OCI-M1 (cell line): ENCODE measurements around the gene FBXW10B.
"Not testable (repeated sequence)": the region's sequence is repeated elsewhere in the genome, so short reads cannot be mapped to it uniquely, and the experiment has no call there.

Source experiments
- DNase-seq: peaks from one replicate; lab custom pipeline; 2025; lab: John Stamatoyannopoulos, UW

Gene FBXW10B

DNA sequence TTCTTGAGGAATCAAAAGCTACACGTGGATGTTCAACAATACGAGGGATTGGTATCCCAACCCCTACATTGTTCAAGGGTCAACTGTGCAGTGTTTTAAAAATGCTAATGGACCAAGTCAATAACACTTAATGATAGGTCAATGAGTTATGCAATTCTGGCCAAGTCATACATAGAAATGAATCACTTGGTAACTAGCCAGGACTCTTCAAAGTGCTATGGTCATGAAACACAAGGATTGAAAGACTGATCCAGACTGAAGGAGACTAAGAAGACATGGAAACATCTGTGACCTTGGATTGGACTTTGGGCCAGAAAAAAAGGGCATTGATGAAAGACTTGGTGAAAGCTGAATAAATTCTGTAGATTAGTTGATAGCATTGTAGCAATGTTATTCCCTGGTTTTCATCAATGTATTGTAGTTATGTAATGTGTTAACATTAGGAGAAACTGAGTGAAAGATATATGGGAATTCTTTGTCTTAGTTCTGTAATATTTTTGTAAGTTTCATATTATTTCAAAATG is 11.5 kb upstream of the FBXW10B start:
- not testable (repeated sequence) for DNase-seq

DNA sequence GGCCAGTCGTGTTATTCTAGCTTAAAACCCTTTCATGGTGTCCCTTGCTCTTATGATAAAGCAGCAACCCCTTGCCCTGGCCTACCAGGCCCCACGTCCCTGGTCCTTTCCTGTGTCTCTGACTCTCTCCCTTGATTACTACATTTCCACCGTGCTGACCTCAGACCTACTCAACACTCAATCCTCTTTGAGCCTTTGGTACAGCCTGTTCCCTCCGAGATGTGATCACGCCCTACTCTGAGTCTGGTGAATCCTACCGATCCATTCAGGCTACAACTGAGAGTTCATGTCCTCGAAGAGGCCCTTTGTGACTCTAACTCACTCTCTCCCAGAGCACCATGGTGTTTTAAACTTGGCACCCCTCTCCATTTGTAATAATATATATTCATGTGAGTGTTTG is 10.5 kb upstream of the FBXW10B start:
- not testable (repeated sequence) for DNase-seq

DNA sequence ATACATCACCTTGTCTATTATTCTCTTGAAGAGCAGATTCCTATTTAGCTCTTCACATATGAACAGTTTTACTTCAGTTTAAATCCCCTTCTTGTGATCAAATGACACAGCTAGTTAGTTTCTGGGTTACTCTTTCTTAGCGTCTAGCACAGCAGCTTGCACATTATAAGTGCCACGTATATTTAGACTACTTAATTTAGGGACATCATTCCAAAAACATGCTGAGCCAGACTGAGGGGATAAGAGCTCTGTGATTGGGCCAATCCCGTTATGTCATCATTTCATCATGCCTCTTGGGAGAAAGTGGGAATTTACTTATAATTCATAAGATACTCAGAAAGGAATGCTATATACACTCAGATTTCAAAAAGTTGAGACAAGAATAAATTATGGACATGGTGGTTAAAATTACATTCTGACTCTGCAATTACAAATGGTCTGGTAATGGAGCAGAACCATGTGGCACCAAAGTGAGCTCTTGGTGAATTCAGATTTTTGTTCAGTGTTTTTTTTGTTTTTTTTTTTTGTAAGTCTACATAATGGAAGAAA is 4.2 kb upstream of the FBXW10B start:
- not testable (repeated sequence) for DNase-seq

DNA sequence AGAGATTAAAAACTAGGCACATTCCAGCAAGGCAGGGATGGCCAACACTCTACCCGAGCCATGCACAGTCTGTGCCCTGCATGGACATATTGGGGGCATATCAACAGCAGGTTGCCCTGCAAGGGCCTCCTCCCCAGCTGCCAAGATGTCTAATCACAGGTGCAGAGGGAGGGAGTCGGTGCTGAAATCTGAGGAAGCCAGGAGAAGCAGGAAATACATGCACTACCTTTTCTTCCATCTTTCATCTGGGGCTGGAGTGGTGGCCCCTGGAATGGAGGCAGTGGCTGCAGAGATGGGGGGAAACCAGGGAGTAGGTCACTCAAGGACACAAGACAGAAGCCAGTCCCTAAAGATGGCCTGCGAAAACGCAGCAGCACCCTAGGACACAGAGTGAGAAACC is 3.8 kb upstream of the FBXW10B start:
- not testable (repeated sequence) for DNase-seq

DNA sequence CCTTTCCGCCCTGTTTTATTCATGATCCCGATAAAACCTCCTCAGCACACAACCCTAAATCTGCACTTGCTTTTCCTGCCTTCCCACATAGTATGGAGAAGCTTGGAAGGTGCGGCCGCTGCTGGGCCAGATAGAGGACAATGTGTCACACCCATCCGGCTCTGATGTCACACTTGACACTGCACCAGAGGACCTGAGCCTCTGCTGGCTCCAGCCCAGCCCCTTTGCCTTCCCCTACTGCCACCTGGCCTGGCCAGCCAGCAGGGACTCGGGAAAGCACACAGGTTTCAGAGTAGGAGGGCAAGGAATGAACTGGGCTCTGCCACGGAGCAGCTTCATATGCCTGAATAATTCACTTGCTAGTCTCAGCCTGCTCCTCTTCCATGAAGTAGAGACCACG is 2.6 kb upstream of the FBXW10B start:
- not testable (repeated sequence) for DNase-seq

DNA sequence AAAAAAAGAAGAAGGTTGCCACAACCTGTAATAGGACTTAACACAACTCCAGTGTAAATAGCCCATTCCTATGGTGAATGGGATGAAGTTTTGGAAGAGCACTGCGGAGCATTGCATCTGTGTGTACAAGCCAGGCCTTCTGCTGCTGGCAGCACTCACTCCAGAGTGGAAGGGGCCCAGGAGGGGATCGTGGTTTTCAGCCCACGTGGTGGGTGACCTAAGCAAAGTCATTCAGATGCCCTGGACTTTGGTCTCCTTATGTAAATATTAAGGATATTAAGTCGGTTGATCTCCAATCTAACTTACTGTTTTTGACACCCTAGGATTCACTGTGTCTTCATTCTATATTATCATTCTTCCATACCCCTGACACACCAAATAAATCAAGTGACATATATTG is 2.7 kb downstream of the FBXW10B start:
- DNase-seq: not testable (repeated sequence)

DNA sequence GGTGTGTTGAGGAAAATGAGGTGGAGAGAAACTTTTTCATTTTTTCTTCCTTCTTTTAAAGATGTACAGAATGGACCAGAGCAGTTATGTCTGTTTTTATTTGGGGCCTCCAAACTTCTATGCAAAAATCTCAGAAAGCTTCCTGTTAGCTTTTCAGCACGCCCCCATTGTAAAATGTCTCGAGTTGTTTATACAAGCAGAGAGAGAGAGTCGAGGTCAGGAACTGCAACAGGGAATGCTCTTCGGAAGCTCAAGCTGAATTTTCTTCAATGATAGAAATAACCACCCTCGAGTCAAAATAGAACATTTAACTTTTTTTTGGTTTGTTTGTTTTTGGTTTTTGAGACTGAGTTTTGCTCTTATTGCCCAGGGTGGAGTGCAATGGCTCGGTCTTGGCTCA is 3.7 kb downstream of the FBXW10B start:
- not testable (repeated sequence) for DNase-seq

DNA sequence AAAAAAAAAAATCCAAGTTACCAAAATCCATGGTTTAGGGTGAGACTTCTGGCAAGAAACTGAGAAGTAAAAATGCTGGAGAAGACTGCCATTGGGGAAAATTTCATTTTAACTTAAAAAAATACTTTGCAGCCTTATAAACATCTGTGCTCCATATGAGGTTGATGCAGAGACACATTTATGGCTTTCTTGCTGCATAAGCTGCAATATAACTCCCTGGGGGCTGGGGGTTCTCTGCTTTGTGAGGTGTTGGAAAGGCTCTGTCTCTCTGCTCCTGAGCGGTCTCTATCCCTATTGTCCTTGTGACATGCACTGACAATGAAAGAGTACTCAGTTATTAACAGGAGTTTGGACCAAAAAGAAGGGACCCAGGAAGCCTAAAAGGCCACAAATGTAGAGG is 6.4 kb downstream of the FBXW10B start:
- not testable (repeated sequence) for DNase-seq

DNA sequence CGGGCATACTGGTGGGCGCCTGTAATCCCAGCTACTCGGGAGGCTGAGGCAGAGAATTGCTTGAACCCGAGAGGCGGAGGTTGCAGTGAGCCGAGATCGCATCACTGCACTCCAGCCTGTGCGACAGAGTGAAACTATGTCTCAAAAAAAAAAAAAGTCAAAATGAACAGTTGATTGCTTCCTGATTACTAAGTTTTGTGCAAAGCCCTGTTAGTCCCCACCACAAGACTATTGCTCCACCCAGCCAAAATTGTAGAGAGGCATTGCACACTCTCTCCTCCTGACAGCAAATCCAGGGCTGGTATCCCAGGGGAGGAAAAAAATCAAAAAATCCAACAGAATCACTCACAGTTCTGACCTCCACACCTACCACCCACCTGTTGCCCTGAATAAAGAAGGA is 26.5 kb downstream of the FBXW10B start:
- DNase-seq: not testable (repeated sequence)

DNA sequence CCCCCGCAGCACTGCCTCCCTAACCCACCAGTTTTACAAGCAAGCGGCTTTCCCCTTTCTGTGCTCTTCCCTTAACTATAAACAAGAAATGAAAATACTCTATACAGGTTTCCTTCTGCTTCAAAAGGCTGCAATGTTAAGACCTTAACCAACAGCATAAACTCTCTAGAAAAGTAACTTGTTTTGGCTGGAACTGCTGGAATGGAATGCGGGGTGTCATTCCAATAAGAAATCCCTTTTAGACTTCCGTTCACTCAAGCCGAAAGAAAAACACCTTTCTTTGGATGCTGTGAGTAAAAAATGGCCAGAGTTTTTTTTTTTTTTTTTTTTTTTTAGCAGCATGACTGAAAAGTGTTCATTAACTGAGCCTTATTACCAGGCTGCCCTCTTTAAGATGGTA is 27.5 kb downstream of the FBXW10B start:
- not testable (repeated sequence) for DNase-seq

DNA sequence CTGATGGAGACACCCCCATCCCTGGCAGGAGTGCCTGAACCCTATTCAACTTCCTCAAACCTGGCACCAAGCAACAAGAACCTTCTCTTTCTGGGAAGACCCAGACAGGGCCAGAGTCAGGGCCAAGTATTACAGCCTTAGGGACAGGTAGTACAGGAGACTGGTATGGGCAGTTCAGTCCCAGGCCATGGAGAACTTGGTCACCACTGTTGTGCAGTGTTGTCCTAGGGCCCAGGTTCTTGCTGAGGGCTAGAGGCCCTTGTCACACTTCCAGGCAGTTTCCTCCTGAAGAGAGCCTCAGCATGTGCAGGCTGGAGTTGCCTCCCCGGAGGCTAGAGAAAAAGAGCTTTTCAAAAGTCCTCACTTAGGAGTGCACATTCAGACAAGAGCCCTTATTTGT is 28.7 kb downstream of the FBXW10B start:
- not testable (repeated sequence) for DNase-seq

DNA sequence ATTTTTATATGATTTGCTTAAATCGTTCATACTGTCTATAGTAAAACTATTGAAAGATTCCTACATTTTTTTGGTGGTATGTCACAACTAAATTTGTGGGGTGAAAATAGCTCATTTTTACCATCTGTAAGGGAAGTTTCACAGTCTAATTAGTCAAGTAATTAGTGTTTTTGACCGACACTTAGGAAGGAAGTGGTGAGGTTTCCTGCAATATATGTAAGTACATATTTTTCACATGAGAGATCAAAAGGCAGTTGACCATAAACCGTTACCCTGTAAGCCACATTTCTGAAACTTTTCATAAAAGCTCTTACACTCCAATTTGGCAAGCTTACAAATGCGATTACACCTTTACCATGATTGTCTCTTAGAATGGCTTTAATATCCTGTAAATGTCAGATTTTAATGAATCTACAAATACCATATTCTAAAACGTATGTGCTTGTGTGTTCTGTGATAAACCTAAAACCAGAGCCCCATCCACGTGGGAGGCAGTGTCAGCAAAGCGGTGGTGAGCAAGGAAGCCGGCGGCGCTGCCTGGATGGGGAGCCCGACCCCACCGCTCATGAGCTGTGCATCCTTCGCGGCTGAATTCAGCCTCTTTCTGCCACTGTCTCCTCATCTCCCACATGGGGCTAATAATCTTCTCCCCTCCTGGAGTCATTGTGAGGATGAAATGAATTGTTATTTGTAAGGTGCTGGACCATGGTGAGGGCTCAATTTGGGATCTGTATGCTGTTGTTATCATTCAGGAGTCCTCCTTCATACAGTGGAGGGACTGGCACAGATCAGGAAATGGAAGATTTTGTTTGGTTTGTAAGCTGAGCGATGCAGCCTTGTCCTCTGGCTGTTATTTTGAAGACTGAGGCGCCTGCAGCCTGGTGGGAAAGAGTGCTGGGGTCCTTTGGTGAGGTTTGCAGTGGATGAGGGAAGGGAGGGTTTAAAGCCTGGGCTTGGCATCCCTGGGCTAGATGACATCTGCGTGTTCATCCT is 29.7 kb downstream of the FBXW10B start:
- not testable (repeated sequence) for DNase-seq

DNA sequence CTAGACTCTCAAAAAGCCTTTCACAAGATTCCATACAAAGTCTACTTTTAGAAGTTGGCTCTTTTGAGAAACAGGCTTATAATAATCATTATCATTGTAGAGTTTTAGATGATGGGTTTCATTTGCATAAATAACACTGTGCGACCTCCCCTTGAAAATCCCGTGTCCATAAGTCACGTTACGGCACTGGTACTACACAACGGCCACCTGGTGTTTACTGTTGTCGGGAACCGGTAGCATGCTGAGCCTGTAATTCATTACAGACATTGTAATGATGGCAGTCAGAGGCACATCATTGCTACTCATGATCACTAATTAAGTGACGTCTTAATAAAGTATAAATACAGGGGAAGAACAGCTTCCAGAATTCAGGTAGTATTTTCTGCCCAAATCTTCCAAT is 31.5 kb downstream of the FBXW10B start:
- DNase-seq: not testable (repeated sequence)

DNA sequence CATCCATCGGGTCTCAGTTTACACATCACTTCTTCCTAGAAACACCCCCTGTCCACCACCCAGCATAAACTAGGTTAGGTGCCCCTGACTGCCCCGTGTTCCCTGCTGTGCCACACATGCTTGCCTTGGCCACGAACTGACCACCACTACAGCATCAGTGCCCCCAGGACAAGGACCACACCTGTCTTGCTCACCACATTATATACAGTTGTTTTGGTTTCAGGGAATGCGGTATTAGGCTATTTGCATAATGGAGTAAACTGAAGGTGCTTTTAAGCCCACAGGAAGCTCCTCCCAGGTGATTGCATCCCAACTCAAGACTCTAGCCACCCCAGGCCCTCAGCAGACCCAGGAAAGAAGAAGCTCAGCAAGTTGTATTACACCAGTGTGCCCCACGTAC is 36.2 kb downstream of the FBXW10B start:
- DNase-seq: not testable (repeated sequence)

DNA sequence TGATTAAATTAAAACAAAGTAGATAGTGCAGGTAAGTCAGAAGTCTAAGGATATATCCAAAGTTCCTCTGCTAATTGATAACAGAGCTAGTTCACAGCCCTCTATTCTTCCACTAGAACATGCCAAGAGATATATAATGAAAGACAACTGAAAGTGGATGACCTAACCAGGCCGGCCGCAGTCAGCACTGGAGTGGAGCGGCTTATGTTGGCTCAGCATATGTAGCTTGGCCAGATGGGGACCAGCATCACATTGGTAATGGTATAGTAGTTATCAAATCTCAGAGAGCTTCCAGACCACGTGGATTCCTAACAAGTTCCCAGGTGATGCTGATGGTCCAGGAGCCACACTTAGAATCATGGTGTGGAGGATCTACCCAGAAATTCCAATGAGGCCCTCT is 38.0 kb downstream of the FBXW10B start:
- not testable (repeated sequence) for DNase-seq

DNA sequence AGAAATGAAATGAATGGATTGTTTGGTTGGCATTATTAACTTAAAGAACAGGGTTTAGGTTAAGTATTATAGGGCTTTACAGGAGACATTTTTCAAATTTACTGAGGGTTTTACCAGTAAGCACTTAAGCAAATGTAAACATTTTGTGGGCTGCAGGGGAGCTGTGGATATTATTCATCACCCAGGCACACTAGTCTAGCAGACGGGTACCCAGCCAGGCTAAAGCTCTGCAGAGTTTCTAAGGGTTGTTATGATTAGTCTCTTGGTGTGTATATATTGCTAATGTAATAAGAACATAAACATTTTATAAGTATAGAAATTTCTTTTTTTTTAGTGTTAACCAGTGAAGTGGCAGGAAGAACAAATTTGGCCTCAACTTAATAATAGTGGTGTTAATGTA is 42.7 kb downstream of the FBXW10B start:
- not testable (repeated sequence) for DNase-seq

DNA sequence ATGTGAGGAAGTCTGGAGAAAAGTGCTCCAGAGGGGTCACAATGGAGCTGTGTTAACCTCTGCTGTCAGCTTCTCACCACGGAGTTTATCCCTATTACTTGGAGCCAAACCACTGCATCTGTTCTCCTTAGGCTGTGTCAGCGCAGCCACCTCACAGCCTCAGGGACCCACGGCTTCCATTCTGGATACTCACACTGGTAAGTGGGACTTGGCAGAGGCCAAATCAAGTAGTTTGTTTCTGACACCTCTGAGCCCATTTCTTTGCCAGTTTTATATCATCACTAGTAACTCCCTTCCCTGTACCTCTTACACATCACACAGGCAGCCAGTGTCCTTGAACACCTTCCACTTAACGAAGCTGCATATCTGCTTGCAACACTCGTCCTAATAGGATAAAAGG is 44.8 kb downstream of the FBXW10B start:
- not testable (repeated sequence) for DNase-seq

DNA sequence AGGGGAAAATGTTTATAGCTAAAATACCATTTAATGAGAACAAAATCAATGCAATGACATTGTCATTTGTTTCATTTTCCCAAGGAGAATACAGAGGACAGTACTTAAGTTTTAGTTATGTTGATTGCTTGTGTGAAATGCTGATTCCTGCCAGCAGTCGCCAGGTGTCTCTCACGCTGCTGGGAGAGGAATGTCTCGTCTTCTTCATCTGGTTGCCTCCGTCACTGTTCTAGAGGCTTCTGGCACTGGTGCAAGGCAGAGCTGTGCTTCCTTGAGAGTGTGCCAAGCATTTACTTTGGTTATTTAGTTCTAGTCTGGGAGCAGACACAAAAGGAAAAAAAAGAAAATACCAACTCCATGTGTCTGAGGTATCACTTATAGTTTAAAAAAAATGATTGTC is 45.6 kb downstream of the FBXW10B start:
- not testable (repeated sequence) for DNase-seq
